Stimulated activated CD8-positive, alpha-beta memory T cell treated with anti-CD3 and anti-CD28 coated beads, Interleukin-12 subunit alpha, Interleukin-12 subunit beta, amount 100 ng/mL, for 24 hours (primary cell): ENCODE measurements around the gene AMHR2.

Experiments
- DNase-seq: peaks from one replicate; pipeline ENCODE4 v3.0.0-alpha.2; 2020; ENCODE audit errors: extremely low read depth

The AMHR2 gene

GRCh38 chr12:53480491-53481442 is 57.1 kb downstream of the AMHR2 start:
- DNase-seq = no peak
